ENCODE results near the gene CCDC33.

GRCh38 chr15:74276560-74276959, 40.4 kb downstream of the CCDC33 start:
- TF ChIP-seq, protein P1, sequence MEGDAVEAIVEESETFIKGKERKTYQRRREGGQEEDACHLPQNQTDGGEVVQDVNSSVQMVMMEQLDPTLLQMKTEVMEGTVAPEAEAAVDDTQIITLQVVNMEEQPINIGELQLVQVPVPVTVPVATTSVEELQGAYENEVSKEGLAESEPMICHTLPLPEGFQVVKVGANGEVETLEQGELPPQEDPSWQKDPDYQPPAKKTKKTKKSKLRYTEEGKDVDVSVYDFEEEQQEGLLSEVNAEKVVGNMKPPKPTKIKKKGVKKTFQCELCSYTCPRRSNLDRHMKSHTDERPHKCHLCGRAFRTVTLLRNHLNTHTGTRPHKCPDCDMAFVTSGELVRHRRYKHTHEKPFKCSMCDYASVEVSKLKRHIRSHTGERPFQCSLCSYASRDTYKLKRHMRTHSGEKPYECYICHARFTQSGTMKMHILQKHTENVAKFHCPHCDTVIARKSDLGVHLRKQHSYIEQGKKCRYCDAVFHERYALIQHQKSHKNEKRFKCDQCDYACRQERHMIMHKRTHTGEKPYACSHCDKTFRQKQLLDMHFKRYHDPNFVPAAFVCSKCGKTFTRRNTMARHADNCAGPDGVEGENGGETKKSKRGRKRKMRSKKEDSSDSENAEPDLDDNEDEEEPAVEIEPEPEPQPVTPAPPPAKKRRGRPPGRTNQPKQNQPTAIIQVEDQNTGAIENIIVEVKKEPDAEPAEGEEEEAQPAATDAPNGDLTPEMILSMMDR (IDR thresholded peaks at IDR 0.05; ENCODE audit: borderline replicate concordance, extremely low read depth, low read length, poor library complexity, severe bottlenecking), result no peak
- no peak for TF ChIP-seq EZH2 (IDR thresholded peaks at IDR 0.05; ENCODE audit: borderline replicate concordance, low read depth, low read length, severe bottlenecking)

Measured in DND-41 (cell line).